Liver (tissue), 9 donors: ENCODE results near the gene CYP2U1. TPM values are rescaled to one million over a fixed set of nuclear protein-coding genes. Genes with fewer than 3 reads are reported as not detected.

Source experiments
- DNase-seq: peaks from one replicate; pipeline ENCODE4 v3.0.0-alpha.2; 2017; ENCODE audit warnings: low spot score
- H3K27ac ChIP-seq, 2 donors: one replicate each; pipeline ENCODE4 v1.7.0; 2013; ENCODE audit warnings: inconsistent platforms in 2 of 2, low read length in 2 of 2, control low read depth in 1 of 2, low read depth in 1 of 2, mild to moderate bottlenecking in 1 of 2
- H3K27me3 ChIP-seq, 4 donors: one replicate each; pipeline versions ENCODE4 v1.6.1 to v1.7.0; 2013; ENCODE audit warnings: low read length in 3 of 4, inconsistent platforms in 1 of 4, mild to moderate bottlenecking in 1 of 4, moderate library complexity in 1 of 4; ENCODE audit not compliant: control insufficient read depth in 4 of 4, insufficient read depth in 4 of 4
- H3K36me3 ChIP-seq, 4 donors: one replicate each; pipeline versions ENCODE4 v1.6.1 to v1.7.0; 2013; ENCODE audit warnings: low read length in 3 of 4, mild to moderate bottlenecking in 3 of 4, low read depth in 1 of 4, moderate library complexity in 1 of 4; ENCODE audit not compliant: control insufficient read depth in 4 of 4, insufficient read depth in 3 of 4
- H3K4me1 ChIP-seq, 4 donors: one replicate each; pipeline versions ENCODE4 v1.6.1 to v1.7.0; 2013; ENCODE audit warnings: low read length in 3 of 4, mild to moderate bottlenecking in 3 of 4, moderate library complexity in 1 of 4; ENCODE audit not compliant: control insufficient read depth in 4 of 4, insufficient read depth in 4 of 4
- H3K4me3 ChIP-seq, 3 donors: one replicate each; pipeline versions ENCODE4 v1.6.1 to v1.7.0; 2013; ENCODE audit warnings: low read length in 3 of 3, control low read depth in 1 of 3, low read depth in 1 of 3, mild to moderate bottlenecking in 1 of 3
- H3K9ac ChIP-seq, 2 donors: one replicate each; pipeline ENCODE4 v1.7.0; 2013; ENCODE audit warnings: low read length in 2 of 2, mild to moderate bottlenecking in 2 of 2, moderate library complexity in 2 of 2, control low read depth in 1 of 2, low read depth in 1 of 2
- H3K9me3 ChIP-seq, 4 donors: one replicate each; pipeline versions ENCODE4 v1.6.1 to v1.7.0; 2013; ENCODE audit warnings: low read length in 3 of 4; ENCODE audit not compliant: control insufficient read depth in 4 of 4
- ATF3 ChIP-seq: IDR thresholded peaks from 2 replicates; pipeline ENCODE4 v1.6.1; 2016; ENCODE audit warnings: antibody characterized with exemption
- CTCF ChIP-seq: fragments of 150-350 bp; IDR thresholded peaks from 2 replicates; pipeline ENCODE4 v1.5.1; 2017; ENCODE audit warnings: improper control_type of control experiment, low read depth, low read length; ENCODE audit not compliant: missing input control
- EGR1 ChIP-seq, 2 donors: IDR thresholded peaks; 2 replicates each; pipeline ENCODE4 v1.6.1; 2016 to 2018; ENCODE audit warnings: antibody characterized with exemption in 2 of 2, low read depth in 2 of 2
- FOXA1 ChIP-seq: IDR thresholded peaks from 2 replicates; pipeline ENCODE4 v1.6.1; 2016; ENCODE audit warnings: antibody characterized with exemption
- FOXA2 ChIP-seq: IDR thresholded peaks from 2 replicates; pipeline ENCODE4 v1.6.1; 2016; ENCODE audit warnings: antibody characterized with exemption
- GABPA ChIP-seq, 2 donors: IDR thresholded peaks in 1 of 2; conservative IDR thresholded peaks in 1 of 2; 2 replicates each; pipeline ENCODE4 v1.6.1; 2016; ENCODE audit warnings: antibody characterized with exemption in 2 of 2, mild to moderate bottlenecking in 1 of 2, moderate library complexity in 1 of 2
- HNF4A ChIP-seq, 2 donors: conservative IDR thresholded peaks; 2 replicates each; pipeline ENCODE4 v1.6.1; 2016; ENCODE audit warnings: antibody characterized with exemption in 2 of 2, mild to moderate bottlenecking in 2 of 2
- HNF4G ChIP-seq: IDR thresholded peaks from 2 replicates; pipeline ENCODE4 v1.6.1; 2016; ENCODE audit warnings: antibody characterized with exemption
- JUND ChIP-seq, 2 donors: IDR thresholded peaks; 2 replicates each; pipeline ENCODE4 v1.6.1; 2016; ENCODE audit warnings: antibody characterized with exemption in 2 of 2
- MAX ChIP-seq: IDR thresholded peaks from 2 replicates; pipeline ENCODE4 v1.6.1; 2016; ENCODE audit warnings: antibody characterized with exemption
- NR2F2 ChIP-seq: IDR thresholded peaks from 2 replicates; pipeline ENCODE4 v1.6.1; 2016; ENCODE audit warnings: antibody characterized with exemption
- RAD21 ChIP-seq, 2 donors: IDR thresholded peaks; 2 replicates each; pipeline ENCODE4 v1.6.1; 2016; ENCODE audit warnings: antibody characterized with exemption in 2 of 2, mild to moderate bottlenecking in 2 of 2
- REST ChIP-seq: IDR thresholded peaks from 2 replicates; pipeline ENCODE4 v1.6.1; 2016; ENCODE audit warnings: antibody characterized with exemption, mild to moderate bottlenecking
- RXRA ChIP-seq, 2 donors: IDR thresholded peaks; 2 replicates each; pipeline ENCODE4 v1.6.1; 2017 to 2018; ENCODE audit warnings: antibody characterized with exemption in 2 of 2, mild to moderate bottlenecking in 1 of 2
- SP1 ChIP-seq: IDR thresholded peaks from 2 replicates; pipeline ENCODE4 v1.6.1; 2018; ENCODE audit warnings: antibody characterized with exemption, mild to moderate bottlenecking
- TAF1 ChIP-seq: conservative IDR thresholded peaks from 2 replicates; pipeline ENCODE4 v1.6.1; 2016; ENCODE audit warnings: antibody characterized with exemption, mild to moderate bottlenecking
- YY1 ChIP-seq: IDR thresholded peaks from 2 replicates; pipeline ENCODE4 v1.6.1; 2016; ENCODE audit warnings: antibody characterized with exemption, mild to moderate bottlenecking
- ZBTB33 ChIP-seq: IDR thresholded peaks from 2 replicates; pipeline ENCODE4 v1.6.1; 2016; ENCODE audit warnings: antibody characterized with exemption
- WGBS: extraction: QIAGEN DNeasy Blood & Tissue Kit; methylation state at CpG from one replicate; pipeline ENCODE4 v1.1.7; 2013; 5-methylcytosine and 5-hydroxymethylcytosine counted together
- polyA plus RNA-seq, 2 donors: library from polyadenylated mRNA; stranded (reverse) in 1 of 2; unstranded in 1 of 2; fragments of 200-250 nt in 1 of 2; fragments of >200 nt in 1 of 2; fragmentation: Nextera tagmentation in 1 of 2; extraction: Ambion mirVana in 1 of 2; gene quantifications; one replicate each; pipeline versions ENCODE4 v1.2.1 to v1.2.3, GENCODE V29; 2013 to 2015
- total RNA-seq, 2 donors: library from RNA; depleted of rRNA; stranded (reverse); fragments of >200 nt; gene quantifications; one replicate each; pipeline ENCODE4 v1.2.3, GENCODE V29; 2014
- donor health status: healthy.
- donor health status: healthy.
- donor health status: healthy.
- donor health status: healthy.
- donor health status: healthy.

The CYP2U1 gene
- total and polyA plus RNA-seq, 4 donors = 2.0 to 4.9 (median 3.2) TPM

GRCh38 chr4:108001540-108002135 is 70.3 kb downstream of the CYP2U1 start:
- H3K9ac ChIP-seq = no peak overlapping the region
- TF ChIP-seq FOXA2 (no peak), ZBTB33 (no peak), FOXA1 (no peak), YY1 (no peak), TAF1 (no peak), GABPA (IDR thresholded peaks at IDR 0.05 in 1 of 2, conservative IDR thresholded peaks at IDR 0.05 in 1 of 2) (no peak), EGR1 (IDR thresholded peaks at IDR 0.05; ENCODE audit: low read depth in 2 of 2) (no peak), NR2F2 (no peak), SP1 (no peak), HNF4G (no peak), HNF4A (conservative IDR thresholded peaks at IDR 0.05) (no peak), ATF3 (no peak), JUND (IDR thresholded peaks at IDR 0.05) (no peak), RXRA (IDR thresholded peaks at IDR 0.05) (no peak), RAD21 (IDR thresholded peaks at IDR 0.05) (no peak), CTCF (no peak), MAX (no peak), REST (no peak)
- no peaks in the 10 kb centered on the region for H3K9me3 ChIP-seq
- H3K4me3 ChIP-seq = no peak overlapping the region
- H3K36me3 ChIP-seq = no peaks in the 10 kb centered on the region
- 88% methylated on average over 3 of the region's 3 CpGs for WGBS
- H3K27me3 ChIP-seq = no peaks in the 10 kb centered on the region
- no peak for DNase-seq
- H3K4me1 ChIP-seq = peaks cover 2 to 40% (median 10%) of the 10 kb centered on the region in 4 donors
- no peak overlapping the region for H3K27ac ChIP-seq

Other genes starting within 250 kb of the CYP2U1 start
- gene PAPSS1, start 211.3 kb upstream of the CYP2U1 start, total RNA-seq = 10 to 100 TPM in 1 of 2 donors, 1 to 10 TPM in 1; 5.9 to 17.8 TPM
- 1 to 10 TPM; 5.7 to 6.0 TPM for gene PAPSS1, start 211.3 kb upstream of the CYP2U1 start, polyA plus RNA-seq
- gene SGMS2, start 106.6 kb upstream of the CYP2U1 start, total RNA-seq = 10 to 100 TPM; 13.1 to 41.7 TPM
- 10 to 100 TPM in 1 of 2 donors, 1 to 10 TPM in 1; 7.3 to 15.2 TPM for gene SGMS2, start 106.6 kb upstream of the CYP2U1 start, polyA plus RNA-seq
- 10 to 100 TPM; 27.5 to 48.8 TPM for gene HADH, start 58.3 kb downstream of the CYP2U1 start, total RNA-seq
- gene HADH, start 58.3 kb downstream of the CYP2U1 start, polyA plus RNA-seq = 100 to 1,000 TPM; 140 TPM
- 1 to 10 TPM in 1 of 2 donors, under 1 TPM in 1; 0.59 to 6.4 TPM for gene LEF1, start 237.4 kb downstream of the CYP2U1 start, total RNA-seq
- under 1 TPM; 0.22 to 0.33 TPM for gene LEF1, start 237.4 kb downstream of the CYP2U1 start, polyA plus RNA-seq